ENCODE data around the gene MANSC4.

GRCh38 chr12:27730097-27730588 is 49.9 kb downstream of the MANSC4 start:
- no peak for TF ChIP-seq POLR2A (IDR thresholded peaks at IDR 0.05)
- TF ChIP-seq CTCF (IDR thresholded peaks at IDR 0.05), result no peak
